ENCODE results near the gene NRG2.
A peak's percentile ranks its signal among the peaks of the same experiment; 100 is the strongest.

GRCh38 chr5:139974661-139975060 lies 68.4 kb downstream of the NRG2 start:
- TF ChIP-seq POLR2AphosphoS5 (IDR thresholded peaks at IDR 0.05; ENCODE audit: low read depth, low read length) (no peak), REST (IDR thresholded peaks at IDR 0.05; ENCODE audit: insufficient read depth in 1 of 2, low read depth in 2 of 2, low read length in 2 of 2) (peak; percentile 70 to 89), TAF1 (IDR thresholded peaks at IDR 0.05; ENCODE audit: borderline replicate concordance, insufficient read depth, low read length) (no peak)

Data from PFSK-1 (cell line).